Measurements from ENCODE around the gene RNU6-7.

DNA sequence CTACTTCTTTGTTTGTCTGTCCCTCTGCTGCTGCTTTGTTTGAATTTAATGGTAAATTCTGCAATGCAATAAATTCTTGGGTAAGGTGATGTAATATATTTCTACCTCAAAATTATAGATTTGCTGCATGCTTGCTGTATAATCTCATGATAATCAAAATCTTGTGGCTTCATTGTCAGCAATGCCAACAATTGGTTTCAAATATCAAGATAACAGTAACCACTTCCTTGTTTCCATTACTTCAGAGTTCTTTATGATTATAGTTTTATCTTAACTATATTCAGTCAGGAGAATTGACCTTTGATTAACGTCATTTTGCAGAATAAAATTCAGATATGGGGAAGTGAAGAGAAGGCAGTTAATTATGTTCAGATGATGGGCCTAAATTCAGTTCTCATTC lies 31.4 kb downstream of the RNU6-7 start:
- TF ChIP-seq EHMT2 (IDR thresholded peaks at IDR 0.05; ENCODE audit: borderline replicate concordance, low read depth, low read length) (no peak), MAFF (IDR thresholded peaks at IDR 0.05; ENCODE audit: low read depth, low read length) (no peak), ZBTB40 (IDR thresholded peaks at IDR 0.05) (no peak), ZBTB40 (CRISPR knock-in tag; IDR thresholded peaks at IDR 0.05) (no peak), PRMT3 (CRISPR knock-in tag; IDR thresholded peaks at IDR 0.05; ENCODE audit: borderline replicate concordance, low read depth) (no peak), CCDC6 (CRISPR knock-in tag; IDR thresholded peaks at IDR 0.05) (no peak), ZNF33B (CRISPR knock-in tag; IDR thresholded peaks at IDR 0.05) (no peak), CREBL2 (CRISPR knock-in tag; IDR thresholded peaks at IDR 0.05; ENCODE audit: borderline replicate concordance) (no peak)
- TF ChIP-seq, protein P1, sequence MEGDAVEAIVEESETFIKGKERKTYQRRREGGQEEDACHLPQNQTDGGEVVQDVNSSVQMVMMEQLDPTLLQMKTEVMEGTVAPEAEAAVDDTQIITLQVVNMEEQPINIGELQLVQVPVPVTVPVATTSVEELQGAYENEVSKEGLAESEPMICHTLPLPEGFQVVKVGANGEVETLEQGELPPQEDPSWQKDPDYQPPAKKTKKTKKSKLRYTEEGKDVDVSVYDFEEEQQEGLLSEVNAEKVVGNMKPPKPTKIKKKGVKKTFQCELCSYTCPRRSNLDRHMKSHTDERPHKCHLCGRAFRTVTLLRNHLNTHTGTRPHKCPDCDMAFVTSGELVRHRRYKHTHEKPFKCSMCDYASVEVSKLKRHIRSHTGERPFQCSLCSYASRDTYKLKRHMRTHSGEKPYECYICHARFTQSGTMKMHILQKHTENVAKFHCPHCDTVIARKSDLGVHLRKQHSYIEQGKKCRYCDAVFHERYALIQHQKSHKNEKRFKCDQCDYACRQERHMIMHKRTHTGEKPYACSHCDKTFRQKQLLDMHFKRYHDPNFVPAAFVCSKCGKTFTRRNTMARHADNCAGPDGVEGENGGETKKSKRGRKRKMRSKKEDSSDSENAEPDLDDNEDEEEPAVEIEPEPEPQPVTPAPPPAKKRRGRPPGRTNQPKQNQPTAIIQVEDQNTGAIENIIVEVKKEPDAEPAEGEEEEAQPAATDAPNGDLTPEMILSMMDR (CRISPR knock-in tag; IDR thresholded peaks at IDR 0.05): no peak
